MCF 10A (cell line): ENCODE data around the gene ANKDD1B. TPM values are rescaled to one million over a fixed set of nuclear protein-coding genes. Genes with fewer than 3 reads are reported as not detected.

Experiments
- BruUV-seq: library from RNA; stranded (reverse); fragments of 400-500 nt; replicated peaks from 2 replicates; lab custom pipeline; 2021; lab: Mats Ljungman, UMichigan
- CTCF ChIA-PET: fragments of 300-600 bp; sonication (Branson Sonifier 250); formaldehyde crosslinking; extraction: SDS; loops from one replicate; lab custom pipeline; 2021; ENCODE audit warnings: antibody characterized with exemption, inconsistent platforms; lab: Yijun Ruan, JAX
- POLR2A ChIA-PET: fragments of 300-600, 350-650 bp; sonication (Branson Sonifier 250); formaldehyde crosslinking; extraction: SDS; loops from one replicate; lab custom pipeline; 2020; ENCODE audit warnings: antibody characterized with exemption, inconsistent platforms; lab: Yijun Ruan, JAX
- DNase-seq: peaks from one replicate; pipeline ENCODE4 v3.0.0-alpha.2; 2018; ENCODE audit not compliant: unreplicated experiment
- H3K27ac Mint-ChIP-seq: one replicate; pipeline ENCODE4 v1.8.0; 2022; ENCODE audit warnings: mild to moderate bottlenecking, low read depth, mixed read lengths; ENCODE audit not compliant: unreplicated experiment
- H3K27me3 Mint-ChIP-seq: one replicate; pipeline ENCODE4 v1.8.0; 2022; ENCODE audit warnings: mixed read lengths; ENCODE audit not compliant: insufficient read depth, unreplicated experiment
- H3K36me3 Mint-ChIP-seq: one replicate; pipeline ENCODE4 v1.8.0; 2022; ENCODE audit warnings: mild to moderate bottlenecking, moderate library complexity, mixed read lengths; ENCODE audit not compliant: insufficient read depth, unreplicated experiment
- H3K4me1 Mint-ChIP-seq: one replicate; pipeline ENCODE4 v1.8.0; 2022; ENCODE audit warnings: mixed read lengths; ENCODE audit not compliant: insufficient read depth, unreplicated experiment
- H3K4me3 Mint-ChIP-seq: one replicate; pipeline ENCODE4 v1.8.0; 2022; ENCODE audit warnings: mild to moderate bottlenecking, moderate library complexity, mixed read lengths; ENCODE audit not compliant: unreplicated experiment
- H3K9me3 Mint-ChIP-seq: one replicate; pipeline ENCODE4 v1.8.0; 2022; ENCODE audit warnings: mixed read lengths; ENCODE audit not compliant: unreplicated experiment
- intact Hi-C: fragments of 100-400 bp; cut with micrococcal nuclease; formaldehyde crosslinking; loops from 2 replicates; pipeline ENCODE4 v1.14.1; 2022
- total RNA-seq: library from RNA; stranded (reverse); gene quantifications from 2 replicates; pipeline ENCODE4 v1.2.3, GENCODE V29; 2022
- TF ChIP-seq, protein P1 (sequence below): fragments of 200-600 bp; IDR thresholded peaks from one replicate; pipeline ENCODE4 v1.8.0; 2022; ENCODE audit warnings: antibody characterized with exemption, mild to moderate bottlenecking; ENCODE audit not compliant: unreplicated experiment

Gene ANKDD1B
- total RNA-seq, 1 experiment from 2014 or later: 0.68 TPM

- Mint-ChIP-seq H3K9me3 (no peaks in the 10 kb centered on the region), H3K4me3 (no peak overlapping the region), H3K27me3 (no peaks in the 10 kb centered on the region), H3K27ac (no peak overlapping the region), H3K4me1 (no peaks in the 10 kb centered on the region), H3K36me3 (peaks cover 45% of the 10 kb centered on the region)
- intact Hi-C loops: loop anchor here (5.0 kb wide), 1 partner anchor 98 kb away; no protein-coding TSS in a partner anchor
- ChIA-PET CTCF (interaction anchor here (0.9 to 1.2 kb wide), 3 partner anchors 8 to 98 kb away, joined by 3 to 6 read pairs (median 4); no protein-coding TSS in a partner anchor), POLR2A (no interaction called here)
- DNase-seq: peak; percentile 9
- BruUV-seq: no TSS peak
- TF ChIP-seq, protein P1, sequence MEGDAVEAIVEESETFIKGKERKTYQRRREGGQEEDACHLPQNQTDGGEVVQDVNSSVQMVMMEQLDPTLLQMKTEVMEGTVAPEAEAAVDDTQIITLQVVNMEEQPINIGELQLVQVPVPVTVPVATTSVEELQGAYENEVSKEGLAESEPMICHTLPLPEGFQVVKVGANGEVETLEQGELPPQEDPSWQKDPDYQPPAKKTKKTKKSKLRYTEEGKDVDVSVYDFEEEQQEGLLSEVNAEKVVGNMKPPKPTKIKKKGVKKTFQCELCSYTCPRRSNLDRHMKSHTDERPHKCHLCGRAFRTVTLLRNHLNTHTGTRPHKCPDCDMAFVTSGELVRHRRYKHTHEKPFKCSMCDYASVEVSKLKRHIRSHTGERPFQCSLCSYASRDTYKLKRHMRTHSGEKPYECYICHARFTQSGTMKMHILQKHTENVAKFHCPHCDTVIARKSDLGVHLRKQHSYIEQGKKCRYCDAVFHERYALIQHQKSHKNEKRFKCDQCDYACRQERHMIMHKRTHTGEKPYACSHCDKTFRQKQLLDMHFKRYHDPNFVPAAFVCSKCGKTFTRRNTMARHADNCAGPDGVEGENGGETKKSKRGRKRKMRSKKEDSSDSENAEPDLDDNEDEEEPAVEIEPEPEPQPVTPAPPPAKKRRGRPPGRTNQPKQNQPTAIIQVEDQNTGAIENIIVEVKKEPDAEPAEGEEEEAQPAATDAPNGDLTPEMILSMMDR: peak; percentile 24
Measured at GRCh38 chr5:75584641-75585040, 26.6 kb upstream of the ANKDD1B start.

GRCh38 chr5:75588666-75589065 lies 22.6 kb upstream of the ANKDD1B start:
- peaks cover 50% of the 10 kb centered on the region for H3K36me3 Mint-ChIP-seq
- no peak for DNase-seq
- TF ChIP-seq, protein P1: no peak
- no peak overlapping the region for H3K27ac Mint-ChIP-seq
- no TSS peak for BruUV-seq
- H3K9me3 Mint-ChIP-seq: no peaks in the 10 kb centered on the region
- intact Hi-C loops: no loop called here
- H3K4me1 Mint-ChIP-seq: no peaks in the 10 kb centered on the region
- H3K4me3 Mint-ChIP-seq: no peak overlapping the region
- no peaks in the 10 kb centered on the region for H3K27me3 Mint-ChIP-seq
- CTCF ChIA-PET: no interaction called here
- POLR2A ChIA-PET: no interaction called here

GRCh38 chr5:75600535-75600934 lies 10.7 kb upstream of the ANKDD1B start:
- no TSS peak for BruUV-seq
- Mint-ChIP-seq H3K4me1 (no peaks in the 10 kb centered on the region), H3K36me3 (peaks cover 44% of the 10 kb centered on the region), H3K9me3 (no peaks in the 10 kb centered on the region), H3K27me3 (no peaks in the 10 kb centered on the region), H3K27ac (no peak overlapping the region), H3K4me3 (no peak overlapping the region)
- intact Hi-C loops: no loop called here
- POLR2A ChIA-PET: interaction anchor here (1.4 kb wide), 1 partner anchor 25 kb away, joined by 3 read pairs; no protein-coding TSS in a partner anchor
- CTCF ChIA-PET: no interaction called here
- no peak for DNase-seq
- TF ChIP-seq, protein P1: no peak

DNA sequence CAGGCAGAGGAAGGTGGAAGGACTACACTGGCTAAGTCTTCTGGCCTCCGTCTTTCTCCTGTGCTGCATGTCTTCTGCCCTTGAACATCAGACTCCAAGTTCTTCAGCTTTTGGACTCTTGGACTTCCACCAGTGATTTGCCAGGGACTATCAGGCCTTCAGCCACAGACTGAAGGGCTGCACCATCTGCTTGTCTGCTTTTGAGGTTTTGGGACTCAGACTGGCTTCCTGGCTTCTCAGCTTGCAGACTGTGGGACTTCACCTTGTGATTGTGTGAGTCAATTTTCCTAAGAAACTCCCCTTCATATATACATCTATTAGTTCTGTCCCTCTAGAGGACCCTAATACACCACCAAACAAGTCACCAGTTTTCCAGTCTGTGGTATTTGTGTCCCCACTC lies 9.7 kb upstream of the ANKDD1B start:
- Mint-ChIP-seq H3K27me3 (no peaks in the 10 kb centered on the region), H3K27ac (no peak overlapping the region), H3K4me1 (no peaks in the 10 kb centered on the region), H3K4me3 (no peak overlapping the region), H3K9me3 (no peaks in the 10 kb centered on the region), H3K36me3 (peaks cover 36% of the 10 kb centered on the region)
- ChIA-PET CTCF (no interaction called here), POLR2A (interaction anchor here (1.4 kb wide), 1 partner anchor 24 kb away, joined by 3 read pairs; no protein-coding TSS in a partner anchor)
- BruUV-seq: no TSS peak
- no peak for DNase-seq
- TF ChIP-seq, protein P1: no peak
- intact Hi-C loops: no loop called here
